Liver (tissue), 9 donors: ENCODE data around the gene DNAH8. TPM values are rescaled to one million over a fixed set of nuclear protein-coding genes. Genes with fewer than 3 reads are reported as not detected.

ENCODE experiments used
- DNase-seq: peaks from one replicate; pipeline ENCODE4 v3.0.0-alpha.2; 2017; ENCODE audit warnings: low spot score
- H3K27ac ChIP-seq, 2 donors: one replicate each; pipeline ENCODE4 v1.7.0; 2013; ENCODE audit warnings: inconsistent platforms in 2 of 2, low read length in 2 of 2, control low read depth in 1 of 2, low read depth in 1 of 2, mild to moderate bottlenecking in 1 of 2
- H3K27me3 ChIP-seq, 4 donors: one replicate each; pipeline versions ENCODE4 v1.6.1 to v1.7.0; 2013; ENCODE audit warnings: low read length in 3 of 4, inconsistent platforms in 1 of 4, mild to moderate bottlenecking in 1 of 4, moderate library complexity in 1 of 4; ENCODE audit not compliant: control insufficient read depth in 4 of 4, insufficient read depth in 4 of 4
- H3K36me3 ChIP-seq, 4 donors: one replicate each; pipeline versions ENCODE4 v1.6.1 to v1.7.0; 2013; ENCODE audit warnings: low read length in 3 of 4, mild to moderate bottlenecking in 3 of 4, low read depth in 1 of 4, moderate library complexity in 1 of 4; ENCODE audit not compliant: control insufficient read depth in 4 of 4, insufficient read depth in 3 of 4
- H3K4me1 ChIP-seq, 4 donors: one replicate each; pipeline versions ENCODE4 v1.6.1 to v1.7.0; 2013; ENCODE audit warnings: low read length in 3 of 4, mild to moderate bottlenecking in 3 of 4, moderate library complexity in 1 of 4; ENCODE audit not compliant: control insufficient read depth in 4 of 4, insufficient read depth in 4 of 4
- H3K4me3 ChIP-seq, 3 donors: one replicate each; pipeline versions ENCODE4 v1.6.1 to v1.7.0; 2013; ENCODE audit warnings: low read length in 3 of 3, control low read depth in 1 of 3, low read depth in 1 of 3, mild to moderate bottlenecking in 1 of 3
- H3K9ac ChIP-seq, 2 donors: one replicate each; pipeline ENCODE4 v1.7.0; 2013; ENCODE audit warnings: low read length in 2 of 2, mild to moderate bottlenecking in 2 of 2, moderate library complexity in 2 of 2, control low read depth in 1 of 2, low read depth in 1 of 2
- H3K9me3 ChIP-seq, 4 donors: one replicate each; pipeline versions ENCODE4 v1.6.1 to v1.7.0; 2013; ENCODE audit warnings: low read length in 3 of 4; ENCODE audit not compliant: control insufficient read depth in 4 of 4
- EGR1 ChIP-seq, 2 donors: IDR thresholded peaks; 2 replicates each; pipeline ENCODE4 v1.6.1; 2016 to 2018; ENCODE audit warnings: antibody characterized with exemption in 2 of 2, low read depth in 2 of 2
- FOXA1 ChIP-seq: IDR thresholded peaks from 2 replicates; pipeline ENCODE4 v1.6.1; 2016; ENCODE audit warnings: antibody characterized with exemption
- FOXA2 ChIP-seq: IDR thresholded peaks from 2 replicates; pipeline ENCODE4 v1.6.1; 2016; ENCODE audit warnings: antibody characterized with exemption
- GABPA ChIP-seq, 2 donors: IDR thresholded peaks in 1 of 2; conservative IDR thresholded peaks in 1 of 2; 2 replicates each; pipeline ENCODE4 v1.6.1; 2016; ENCODE audit warnings: antibody characterized with exemption in 2 of 2, mild to moderate bottlenecking in 1 of 2, moderate library complexity in 1 of 2
- HNF4A ChIP-seq, 2 donors: conservative IDR thresholded peaks; 2 replicates each; pipeline ENCODE4 v1.6.1; 2016; ENCODE audit warnings: antibody characterized with exemption in 2 of 2, mild to moderate bottlenecking in 2 of 2
- HNF4G ChIP-seq: IDR thresholded peaks from 2 replicates; pipeline ENCODE4 v1.6.1; 2016; ENCODE audit warnings: antibody characterized with exemption
- JUND ChIP-seq, 2 donors: IDR thresholded peaks; 2 replicates each; pipeline ENCODE4 v1.6.1; 2016; ENCODE audit warnings: antibody characterized with exemption in 2 of 2
- NR2F2 ChIP-seq: IDR thresholded peaks from 2 replicates; pipeline ENCODE4 v1.6.1; 2016; ENCODE audit warnings: antibody characterized with exemption
- RAD21 ChIP-seq, 2 donors: IDR thresholded peaks; 2 replicates each; pipeline ENCODE4 v1.6.1; 2016; ENCODE audit warnings: antibody characterized with exemption in 2 of 2, mild to moderate bottlenecking in 2 of 2
- RXRA ChIP-seq, 2 donors: IDR thresholded peaks; 2 replicates each; pipeline ENCODE4 v1.6.1; 2017 to 2018; ENCODE audit warnings: antibody characterized with exemption in 2 of 2, mild to moderate bottlenecking in 1 of 2
- SP1 ChIP-seq: IDR thresholded peaks from 2 replicates; pipeline ENCODE4 v1.6.1; 2018; ENCODE audit warnings: antibody characterized with exemption, mild to moderate bottlenecking
- TAF1 ChIP-seq: conservative IDR thresholded peaks from 2 replicates; pipeline ENCODE4 v1.6.1; 2016; ENCODE audit warnings: antibody characterized with exemption, mild to moderate bottlenecking
- YY1 ChIP-seq: IDR thresholded peaks from 2 replicates; pipeline ENCODE4 v1.6.1; 2016; ENCODE audit warnings: antibody characterized with exemption, mild to moderate bottlenecking
- WGBS: extraction: QIAGEN DNeasy Blood & Tissue Kit; methylation state at CpG from one replicate; pipeline ENCODE4 v1.1.7; 2013; 5-methylcytosine and 5-hydroxymethylcytosine counted together
- polyA plus RNA-seq, 2 donors: library from polyadenylated mRNA; stranded (reverse) in 1 of 2; unstranded in 1 of 2; fragments of 200-250 nt in 1 of 2; fragments of >200 nt in 1 of 2; fragmentation: Nextera tagmentation in 1 of 2; extraction: Ambion mirVana in 1 of 2; gene quantifications; one replicate each; pipeline versions ENCODE4 v1.2.1 to v1.2.3, GENCODE V29; 2013 to 2015
- total RNA-seq, 2 donors: library from RNA; depleted of rRNA; stranded (reverse); fragments of >200 nt; gene quantifications; one replicate each; pipeline ENCODE4 v1.2.3, GENCODE V29; 2014
- TF ChIP-seq, protein P1 (sequence below): IDR thresholded peaks from 2 replicates; pipeline ENCODE4 v1.6.1; 2016; ENCODE audit warnings: antibody characterized with exemption, mild to moderate bottlenecking
- TF ChIP-seq, protein P2 (sequence below): IDR thresholded peaks from 2 replicates; pipeline ENCODE4 v1.6.1; 2016; ENCODE audit warnings: antibody characterized with exemption
- TF ChIP-seq, protein P3 (sequence below): IDR thresholded peaks from 2 replicates; pipeline ENCODE4 v1.6.1; 2016; ENCODE audit warnings: antibody characterized with exemption
- TF ChIP-seq, protein P4 (sequence below): fragments of 150-350 bp; IDR thresholded peaks from 2 replicates; pipeline ENCODE4 v1.5.1; 2017; ENCODE audit warnings: improper control_type of control experiment, low read depth, low read length; ENCODE audit not compliant: missing input control
- TF ChIP-seq, protein P5 (sequence below): IDR thresholded peaks from 2 replicates; pipeline ENCODE4 v1.6.1; 2016; ENCODE audit warnings: antibody characterized with exemption
- donor health status: healthy.
- donor health status: healthy.
- donor health status: healthy.
- donor health status: healthy.
- donor health status: healthy.

The DNAH8 gene
- total and polyA plus RNA-seq, 4 donors = under 0.01 to 0.05 TPM; not detected in 2

DNA sequence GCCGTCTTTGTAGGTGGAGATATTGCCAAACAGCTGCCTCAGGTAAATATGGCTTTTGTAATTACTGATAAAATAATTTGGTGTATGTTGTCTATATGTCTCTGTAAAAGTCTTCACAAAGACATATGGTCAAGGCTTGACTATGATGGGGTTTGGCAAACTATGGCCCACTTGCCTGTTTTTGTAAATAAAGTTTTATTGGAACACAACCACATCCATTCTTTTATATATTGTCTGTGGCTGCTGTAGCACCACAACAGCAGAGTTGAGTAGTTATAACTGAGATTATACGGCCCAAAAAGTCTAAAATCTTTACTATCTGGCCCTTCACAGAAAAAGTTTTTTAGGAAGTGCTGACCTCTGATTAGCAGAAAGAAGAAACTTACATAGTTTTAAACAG is 133.6 kb downstream of the DNAH8 start:
- no peaks in the 10 kb centered on the region for H3K9me3 ChIP-seq
- H3K4me3 ChIP-seq = no peak overlapping the region
- DNase-seq = no peak
- no peak overlapping the region for H3K9ac ChIP-seq
- H3K27me3 ChIP-seq = no peaks in the 10 kb centered on the region
- 95% methylated on average over 2 of the region's 2 CpGs for WGBS
- no peak for TF ChIP-seq EGR1 (IDR thresholded peaks at IDR 0.05; ENCODE audit: low read depth in 2 of 2)
- TF ChIP-seq JUND (IDR thresholded peaks at IDR 0.05) = no peak
- no peak for TF ChIP-seq RAD21 (IDR thresholded peaks at IDR 0.05)
- TF ChIP-seq, protein P1, sequence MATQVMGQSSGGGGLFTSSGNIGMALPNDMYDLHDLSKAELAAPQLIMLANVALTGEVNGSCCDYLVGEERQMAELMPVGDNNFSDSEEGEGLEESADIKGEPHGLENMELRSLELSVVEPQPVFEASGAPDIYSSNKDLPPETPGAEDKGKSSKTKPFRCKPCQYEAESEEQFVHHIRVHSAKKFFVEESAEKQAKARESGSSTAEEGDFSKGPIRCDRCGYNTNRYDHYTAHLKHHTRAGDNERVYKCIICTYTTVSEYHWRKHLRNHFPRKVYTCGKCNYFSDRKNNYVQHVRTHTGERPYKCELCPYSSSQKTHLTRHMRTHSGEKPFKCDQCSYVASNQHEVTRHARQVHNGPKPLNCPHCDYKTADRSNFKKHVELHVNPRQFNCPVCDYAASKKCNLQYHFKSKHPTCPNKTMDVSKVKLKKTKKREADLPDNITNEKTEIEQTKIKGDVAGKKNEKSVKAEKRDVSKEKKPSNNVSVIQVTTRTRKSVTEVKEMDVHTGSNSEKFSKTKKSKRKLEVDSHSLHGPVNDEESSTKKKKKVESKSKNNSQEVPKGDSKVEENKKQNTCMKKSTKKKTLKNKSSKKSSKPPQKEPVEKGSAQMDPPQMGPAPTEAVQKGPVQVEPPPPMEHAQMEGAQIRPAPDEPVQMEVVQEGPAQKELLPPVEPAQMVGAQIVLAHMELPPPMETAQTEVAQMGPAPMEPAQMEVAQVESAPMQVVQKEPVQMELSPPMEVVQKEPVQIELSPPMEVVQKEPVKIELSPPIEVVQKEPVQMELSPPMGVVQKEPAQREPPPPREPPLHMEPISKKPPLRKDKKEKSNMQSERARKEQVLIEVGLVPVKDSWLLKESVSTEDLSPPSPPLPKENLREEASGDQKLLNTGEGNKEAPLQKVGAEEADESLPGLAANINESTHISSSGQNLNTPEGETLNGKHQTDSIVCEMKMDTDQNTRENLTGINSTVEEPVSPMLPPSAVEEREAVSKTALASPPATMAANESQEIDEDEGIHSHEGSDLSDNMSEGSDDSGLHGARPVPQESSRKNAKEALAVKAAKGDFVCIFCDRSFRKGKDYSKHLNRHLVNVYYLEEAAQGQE = no peak
- TF ChIP-seq FOXA1 = no peak
- TF ChIP-seq YY1 = no peak
- TF ChIP-seq, protein P2, sequence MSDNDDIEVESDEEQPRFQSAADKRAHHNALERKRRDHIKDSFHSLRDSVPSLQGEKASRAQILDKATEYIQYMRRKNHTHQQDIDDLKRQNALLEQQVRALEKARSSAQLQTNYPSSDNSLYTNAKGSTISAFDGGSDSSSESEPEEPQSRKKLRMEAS = no peak
- TF ChIP-seq RXRA (IDR thresholded peaks at IDR 0.05) = no peak
- TF ChIP-seq HNF4A (conservative IDR thresholded peaks at IDR 0.05) = no peak
- TF ChIP-seq, protein P3, sequence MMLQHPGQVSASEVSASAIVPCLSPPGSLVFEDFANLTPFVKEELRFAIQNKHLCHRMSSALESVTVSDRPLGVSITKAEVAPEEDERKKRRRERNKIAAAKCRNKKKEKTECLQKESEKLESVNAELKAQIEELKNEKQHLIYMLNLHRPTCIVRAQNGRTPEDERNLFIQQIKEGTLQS = no peak
- no peak for TF ChIP-seq SP1
- TF ChIP-seq, protein P4, sequence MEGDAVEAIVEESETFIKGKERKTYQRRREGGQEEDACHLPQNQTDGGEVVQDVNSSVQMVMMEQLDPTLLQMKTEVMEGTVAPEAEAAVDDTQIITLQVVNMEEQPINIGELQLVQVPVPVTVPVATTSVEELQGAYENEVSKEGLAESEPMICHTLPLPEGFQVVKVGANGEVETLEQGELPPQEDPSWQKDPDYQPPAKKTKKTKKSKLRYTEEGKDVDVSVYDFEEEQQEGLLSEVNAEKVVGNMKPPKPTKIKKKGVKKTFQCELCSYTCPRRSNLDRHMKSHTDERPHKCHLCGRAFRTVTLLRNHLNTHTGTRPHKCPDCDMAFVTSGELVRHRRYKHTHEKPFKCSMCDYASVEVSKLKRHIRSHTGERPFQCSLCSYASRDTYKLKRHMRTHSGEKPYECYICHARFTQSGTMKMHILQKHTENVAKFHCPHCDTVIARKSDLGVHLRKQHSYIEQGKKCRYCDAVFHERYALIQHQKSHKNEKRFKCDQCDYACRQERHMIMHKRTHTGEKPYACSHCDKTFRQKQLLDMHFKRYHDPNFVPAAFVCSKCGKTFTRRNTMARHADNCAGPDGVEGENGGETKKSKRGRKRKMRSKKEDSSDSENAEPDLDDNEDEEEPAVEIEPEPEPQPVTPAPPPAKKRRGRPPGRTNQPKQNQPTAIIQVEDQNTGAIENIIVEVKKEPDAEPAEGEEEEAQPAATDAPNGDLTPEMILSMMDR = no peak
- TF ChIP-seq GABPA (IDR thresholded peaks at IDR 0.05 in 1 of 2, conservative IDR thresholded peaks at IDR 0.05 in 1 of 2) = no peak
- no peak for TF ChIP-seq HNF4G
- TF ChIP-seq FOXA2 = no peak
- TF ChIP-seq TAF1 = no peak
- TF ChIP-seq NR2F2 = no peak
- TF ChIP-seq, protein P5, sequence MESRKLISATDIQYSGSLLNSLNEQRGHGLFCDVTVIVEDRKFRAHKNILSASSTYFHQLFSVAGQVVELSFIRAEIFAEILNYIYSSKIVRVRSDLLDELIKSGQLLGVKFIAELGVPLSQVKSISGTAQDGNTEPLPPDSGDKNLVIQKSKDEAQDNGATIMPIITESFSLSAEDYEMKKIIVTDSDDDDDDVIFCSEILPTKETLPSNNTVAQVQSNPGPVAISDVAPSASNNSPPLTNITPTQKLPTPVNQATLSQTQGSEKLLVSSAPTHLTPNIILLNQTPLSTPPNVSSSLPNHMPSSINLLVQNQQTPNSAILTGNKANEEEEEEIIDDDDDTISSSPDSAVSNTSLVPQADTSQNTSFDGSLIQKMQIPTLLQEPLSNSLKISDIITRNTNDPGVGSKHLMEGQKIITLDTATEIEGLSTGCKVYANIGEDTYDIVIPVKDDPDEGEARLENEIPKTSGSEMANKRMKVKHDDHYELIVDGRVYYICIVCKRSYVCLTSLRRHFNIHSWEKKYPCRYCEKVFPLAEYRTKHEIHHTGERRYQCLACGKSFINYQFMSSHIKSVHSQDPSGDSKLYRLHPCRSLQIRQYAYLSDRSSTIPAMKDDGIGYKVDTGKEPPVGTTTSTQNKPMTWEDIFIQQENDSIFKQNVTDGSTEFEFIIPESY = no peak
- no peaks in the 10 kb centered on the region for H3K36me3 ChIP-seq
- no peak overlapping the region for H3K27ac ChIP-seq
- H3K4me1 ChIP-seq = peaks cover 5 to 15% (median 11%) of the 10 kb centered on the region in 4 donors
